Prostate gland (tissue), 2 donors: ENCODE measurements around the gene EIF4G3.

ENCODE experiments used
- CTCF ChIP-seq, 4 experiments: fragments of 200-600 bp in 2 of 4; fragments of 450-650 bp in 2 of 4; sonication (generic) in 2 of 4; IDR thresholded peaks; 1 replicate in 3 of 4; 2 replicates in 1 of 4; pipeline ENCODE4 v1.5.1; 2016 to 2019; ENCODE audit warnings: antibody characterized with exemption in 4 of 4, mild to moderate bottlenecking in 2 of 4, moderate library complexity in 2 of 4
- POLR2A ChIP-seq: fragments of 450-650 bp; IDR thresholded peaks from one replicate; pipeline ENCODE4 v1.6.1; 2016; ENCODE audit warnings: antibody characterized with exemption, mild to moderate bottlenecking
- POLR2AphosphoS5 ChIP-seq: sonication (generic); formaldehyde crosslinking; IDR thresholded peaks from one replicate; pipeline ENCODE4 v1.6.1; 2017; ENCODE audit warnings: antibody characterized with exemption

GRCh38 chr1:21022279-21023040 is 154.2 kb downstream of the EIF4G3 start:
- TF ChIP-seq CTCF (IDR thresholded peaks at IDR 0.05) (peak in 1 of 4 experiments; percentile 5), POLR2A (no peak), POLR2AphosphoS5 (peak; percentile 100)
